IPS-18c (cell line): Measurements from ENCODE around the gene LMX1B.
A peak's percentile ranks its signal among the peaks of the same experiment; 100 is the strongest.
"Not testable (repeated sequence)": the region's sequence is repeated elsewhere in the genome, so short reads cannot be mapped to it uniquely, and the experiment has no call there.

ENCODE experiments used
- H3K4me3 ChIP-seq: 2 replicates; pipeline ENCODE4 v1.7.0; 2013; ENCODE audit warnings: low read depth, mild to moderate bottlenecking, low read length, moderate library complexity; ENCODE audit not compliant: insufficient read depth
- H3K9me3 ChIP-seq: one replicate; pipeline ENCODE4 v1.6.1; 2013; ENCODE audit warnings: mild to moderate bottlenecking, low read length, moderate library complexity; ENCODE audit not compliant: control insufficient read depth, insufficient read depth

Gene LMX1B

GRCh38 chr9:126704892-126705766 lies 91.4 kb downstream of the LMX1B start:
- Histone ChIP-seq H3K9me3 (no peaks in the 10 kb centered on the region), H3K4me3 (no peak overlapping the region)

GRCh38 chr9:126705767-126706697 lies 92.3 kb downstream of the LMX1B start:
- Histone ChIP-seq H3K9me3 (no peaks in the 10 kb centered on the region), H3K4me3 (no peak overlapping the region)

- no peaks in the 10 kb centered on the region for H3K9me3 ChIP-seq
- H3K4me3 ChIP-seq = no peak overlapping the region
Observed at GRCh38 chr9:126706698-126707053, 92.9 kb downstream of the LMX1B start.

GRCh38 chr9:126707083-126707482 lies 93.4 kb downstream of the LMX1B start:
- H3K4me3 ChIP-seq = no peak overlapping the region
- H3K9me3 ChIP-seq = no peaks in the 10 kb centered on the region

GRCh38 chr9:126707712-126708111 lies 94.0 kb downstream of the LMX1B start:
- not testable (repeated sequence) for H3K9me3 ChIP-seq, H3K4me3 ChIP-seq

- H3K4me3 ChIP-seq = no peak overlapping the region
- no peaks in the 10 kb centered on the region for H3K9me3 ChIP-seq
Observed at GRCh38 chr9:126708178-126708577, 94.5 kb downstream of the LMX1B start.

- no peak overlapping the region for H3K4me3 ChIP-seq
- H3K9me3 ChIP-seq = no peaks in the 10 kb centered on the region
Observed at GRCh38 chr9:126709241-126709640, 95.5 kb downstream of the LMX1B start.

- Histone ChIP-seq H3K9me3 (no peaks in the 10 kb centered on the region), H3K4me3 (no peak overlapping the region)
Observed at GRCh38 chr9:126715382-126715781, 101.7 kb downstream of the LMX1B start.

- H3K9me3 ChIP-seq, H3K4me3 ChIP-seq: not testable (repeated sequence)
Observed at GRCh38 chr9:126717441-126717840, 103.7 kb downstream of the LMX1B start.

GRCh38 chr9:126719618-126720031 lies 105.9 kb downstream of the LMX1B start:
- Histone ChIP-seq H3K9me3 (no peaks in the 10 kb centered on the region), H3K4me3 (no peak overlapping the region)

GRCh38 chr9:126720036-126720435 lies 106.3 kb downstream of the LMX1B start:
- Histone ChIP-seq H3K9me3 (no peaks in the 10 kb centered on the region), H3K4me3 (no peak overlapping the region)

- no peaks in the 10 kb centered on the region for H3K9me3 ChIP-seq
Observed at GRCh38 chr9:126720661-126721563, 107.2 kb downstream of the LMX1B start.

GRCh38 chr9:126721564-126721981 lies 107.8 kb downstream of the LMX1B start:
- Histone ChIP-seq H3K4me3 (no peak overlapping the region), H3K9me3 (no peaks in the 10 kb centered on the region)

More at GRCh38 chr9:126720661-126721563, 107.2 kb downstream of the LMX1B start:
- no peak overlapping the region for H3K4me3 ChIP-seq

GRCh38 chr9:126722252-126722921 lies 108.7 kb downstream of the LMX1B start:
- no peaks in the 10 kb centered on the region for H3K9me3 ChIP-seq
- H3K4me3 ChIP-seq = peak overlapping the region; percentile 74

- no peaks in the 10 kb centered on the region for H3K9me3 ChIP-seq
- peak overlapping the region; percentile 74 for H3K4me3 ChIP-seq
Observed at GRCh38 chr9:126722922-126723806, 109.4 kb downstream of the LMX1B start.

- peak overlapping the region; percentile 74; the same call in 1 of the 2 replicates for H3K4me3 ChIP-seq
- no peaks in the 10 kb centered on the region for H3K9me3 ChIP-seq
Observed at GRCh38 chr9:126723807-126724172, 110.1 kb downstream of the LMX1B start.
